ENCODE results near the gene COX20. TPM values are rescaled to one million over a fixed set of nuclear protein-coding genes. Genes with fewer than 3 reads are reported as not detected.

Gene COX20
- total RNA-seq, 4 donors from 2014 or later: 12.3 to 194 (median 36.4) TPM

DNA sequence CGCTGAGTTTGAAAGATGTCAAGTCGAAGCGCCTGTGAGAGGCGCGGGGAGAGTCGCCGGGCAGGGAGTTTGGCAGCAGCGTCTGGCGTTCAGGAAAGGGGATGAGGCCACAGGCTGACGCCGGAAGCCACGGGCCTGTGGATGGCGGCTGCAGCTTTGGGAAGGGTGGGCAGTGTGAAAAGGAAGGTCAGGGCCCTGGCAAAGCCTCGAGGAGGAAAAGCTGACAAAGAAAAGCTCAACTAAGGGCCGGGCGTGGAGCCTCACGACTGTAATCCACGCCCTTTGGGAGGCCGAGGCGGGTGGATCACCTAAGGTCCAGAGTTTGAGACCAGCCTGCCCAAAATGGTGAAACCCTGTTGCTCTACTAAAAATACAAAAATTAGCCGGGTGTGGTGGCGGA lies 25.2 kb upstream of the COX20 start:
- intact Hi-C loops (cut with DNase I; ENCODE audit: low total_unique reads): loop anchor here (10.0 kb wide), 1 partner anchor 225 kb away; no protein-coding TSS in a partner anchor
- no peaks in the 10 kb centered on the region for H3K27me3 ChIP-seq
- TF ChIP-seq, protein P1, sequence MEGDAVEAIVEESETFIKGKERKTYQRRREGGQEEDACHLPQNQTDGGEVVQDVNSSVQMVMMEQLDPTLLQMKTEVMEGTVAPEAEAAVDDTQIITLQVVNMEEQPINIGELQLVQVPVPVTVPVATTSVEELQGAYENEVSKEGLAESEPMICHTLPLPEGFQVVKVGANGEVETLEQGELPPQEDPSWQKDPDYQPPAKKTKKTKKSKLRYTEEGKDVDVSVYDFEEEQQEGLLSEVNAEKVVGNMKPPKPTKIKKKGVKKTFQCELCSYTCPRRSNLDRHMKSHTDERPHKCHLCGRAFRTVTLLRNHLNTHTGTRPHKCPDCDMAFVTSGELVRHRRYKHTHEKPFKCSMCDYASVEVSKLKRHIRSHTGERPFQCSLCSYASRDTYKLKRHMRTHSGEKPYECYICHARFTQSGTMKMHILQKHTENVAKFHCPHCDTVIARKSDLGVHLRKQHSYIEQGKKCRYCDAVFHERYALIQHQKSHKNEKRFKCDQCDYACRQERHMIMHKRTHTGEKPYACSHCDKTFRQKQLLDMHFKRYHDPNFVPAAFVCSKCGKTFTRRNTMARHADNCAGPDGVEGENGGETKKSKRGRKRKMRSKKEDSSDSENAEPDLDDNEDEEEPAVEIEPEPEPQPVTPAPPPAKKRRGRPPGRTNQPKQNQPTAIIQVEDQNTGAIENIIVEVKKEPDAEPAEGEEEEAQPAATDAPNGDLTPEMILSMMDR (IDR thresholded peaks at IDR 0.05): no peak
- no peak for TF ChIP-seq POLR2A (IDR thresholded peaks at IDR 0.05)
- no peaks in the 10 kb centered on the region for H3K4me1 ChIP-seq
- no peak overlapping the region for H3K4me3 ChIP-seq
- no peaks in the 10 kb centered on the region for H3K36me3 ChIP-seq
- H3K9me3 ChIP-seq: no peaks in the 10 kb centered on the region
- no peak for DNase-seq
- H3K27ac ChIP-seq: no peak overlapping the region

DNA sequence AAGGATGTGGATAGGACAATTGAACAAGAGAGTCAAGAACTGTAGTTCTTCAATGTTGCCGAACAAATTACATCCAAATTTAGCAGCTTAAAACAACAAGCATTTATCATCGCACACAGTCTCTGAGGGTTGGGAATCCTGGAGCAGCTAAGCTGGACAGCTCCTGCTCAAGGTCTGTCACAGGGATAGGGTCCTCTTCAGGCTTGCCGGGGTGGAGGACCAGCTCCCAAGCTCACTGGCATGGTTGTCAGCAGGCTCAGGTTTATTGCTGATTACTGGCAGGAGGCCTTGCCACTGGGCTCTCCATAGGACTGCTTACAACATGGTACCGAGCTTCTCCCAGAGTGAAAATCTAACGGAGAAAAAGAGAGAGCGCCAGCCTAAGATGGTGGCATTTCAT lies 22.1 kb upstream of the COX20 start:
- no peaks in the 10 kb centered on the region for H3K4me1 ChIP-seq
- no peaks in the 10 kb centered on the region for H3K27me3 ChIP-seq

DNA sequence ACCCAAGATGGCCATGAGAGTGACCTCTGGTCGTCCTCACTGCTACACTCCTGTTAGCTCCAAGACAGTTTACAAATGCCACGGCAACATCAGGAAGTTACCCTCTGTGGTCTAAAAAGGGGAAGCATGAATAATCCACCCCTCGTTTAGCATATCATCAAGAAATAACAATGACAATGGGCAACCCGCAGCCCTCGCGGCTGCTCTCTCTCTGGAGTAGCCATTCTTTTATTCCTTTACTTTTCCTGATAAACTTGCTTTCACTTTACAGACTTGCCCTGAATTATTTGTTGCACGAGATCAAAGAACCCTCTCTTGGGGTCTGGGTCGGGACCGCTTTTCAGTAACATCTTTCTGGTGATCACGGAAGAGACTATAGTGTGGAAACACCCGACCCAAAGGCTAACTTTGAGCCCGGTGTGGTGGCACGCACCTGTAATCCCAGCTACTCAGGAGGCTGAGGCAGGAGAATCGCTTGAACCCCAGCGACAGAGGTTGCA lies 19.8 kb upstream of the COX20 start:
- no peak for TF ChIP-seq POLR2A (IDR thresholded peaks at IDR 0.05)
- TF ChIP-seq, protein P1 (IDR thresholded peaks at IDR 0.05): no peak
- Histone ChIP-seq H3K4me3 (no peak overlapping the region), H3K4me1 (no peaks in the 10 kb centered on the region), H3K27ac (no peak overlapping the region), H3K27me3 (no peaks in the 10 kb centered on the region), H3K36me3 (no peaks in the 10 kb centered on the region), H3K9me3 (no peaks in the 10 kb centered on the region)
- intact Hi-C loops (cut with DNase I; ENCODE audit: low total_unique reads): loop anchor here (10.0 kb wide), 1 partner anchor 219 kb away; no protein-coding TSS in a partner anchor
- no peak for DNase-seq

More for the DNA sequence above, 22.1 kb upstream of the COX20 start:
- no peak for TF ChIP-seq POLR2A (IDR thresholded peaks at IDR 0.05)
- TF ChIP-seq, protein P1 (IDR thresholded peaks at IDR 0.05): no peak
- intact Hi-C loops (cut with DNase I; ENCODE audit: low total_unique reads): loop anchor here (10.0 kb wide), 1 partner anchor 221 kb away; no protein-coding TSS in a partner anchor
- H3K27ac ChIP-seq: no peak overlapping the region
- no peak for DNase-seq
- no peaks in the 10 kb centered on the region for H3K9me3 ChIP-seq
- no peak overlapping the region for H3K4me3 ChIP-seq
- H3K36me3 ChIP-seq: no peaks in the 10 kb centered on the region

DNA sequence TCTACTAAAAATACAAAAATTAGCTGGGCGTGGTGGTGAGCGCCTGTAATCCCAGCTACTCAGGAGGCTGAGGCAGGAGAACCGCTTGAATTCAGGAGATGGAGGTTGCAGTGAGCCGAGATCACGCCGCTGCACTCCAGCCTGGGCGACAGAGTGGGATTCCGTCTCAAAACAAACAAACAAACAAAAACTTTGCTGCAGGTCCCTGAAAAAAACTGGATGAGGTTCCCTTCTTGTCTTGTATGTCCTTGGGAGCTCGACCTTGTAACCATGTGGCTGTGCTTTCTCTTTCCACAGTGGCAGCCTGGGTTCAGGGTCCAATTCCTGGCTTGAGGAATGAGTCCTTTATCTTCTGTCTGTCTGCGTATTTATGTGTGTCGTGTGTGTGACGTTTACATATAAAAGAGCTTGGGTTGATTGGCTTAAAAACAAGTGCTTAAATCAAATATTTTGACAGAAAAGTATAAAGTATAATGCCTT lies 18.0 kb upstream of the COX20 start:
- TF ChIP-seq, protein P1 (IDR thresholded peaks at IDR 0.05): no peak
- TF ChIP-seq POLR2A (IDR thresholded peaks at IDR 0.05): no peak
- Histone ChIP-seq H3K27ac (no peak overlapping the region), H3K36me3 (no peaks in the 10 kb centered on the region), H3K9me3 (no peaks in the 10 kb centered on the region), H3K27me3 (no peaks in the 10 kb centered on the region), H3K4me1 (no peaks in the 10 kb centered on the region), H3K4me3 (no peak overlapping the region)
- DNase-seq: no peak
- intact Hi-C loops (cut with DNase I; ENCODE audit: low total_unique reads): loop anchor here (10.0 kb wide), 1 partner anchor 217 kb away; no protein-coding TSS in a partner anchor

DNA sequence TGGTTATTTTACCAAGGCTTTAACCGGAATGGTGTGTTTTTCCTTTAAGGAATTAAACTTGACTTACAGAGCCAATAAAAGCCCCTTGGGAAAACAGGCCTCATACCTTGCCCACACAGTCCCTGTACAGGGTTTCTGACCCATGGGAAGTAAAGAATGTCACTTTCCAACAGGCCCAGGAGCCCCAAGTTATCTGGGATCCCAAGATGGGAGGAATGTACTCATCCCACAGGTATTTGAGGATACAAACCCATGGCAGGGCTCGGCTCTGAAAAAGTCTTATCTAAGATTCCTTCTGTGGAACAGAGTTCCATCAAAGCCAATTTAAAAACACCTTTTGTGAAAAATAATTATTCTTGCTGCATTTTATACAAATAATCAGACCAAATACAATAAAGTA lies 15.3 kb upstream of the COX20 start:
- Histone ChIP-seq H3K9me3 (no peaks in the 10 kb centered on the region), H3K27ac (no peak overlapping the region), H3K4me1 (no peaks in the 10 kb centered on the region), H3K36me3 (no peaks in the 10 kb centered on the region), H3K4me3 (no peak overlapping the region), H3K27me3 (no peaks in the 10 kb centered on the region)
- DNase-seq: no peak
- TF ChIP-seq, protein P1 (IDR thresholded peaks at IDR 0.05): no peak
- no peak for TF ChIP-seq POLR2A (IDR thresholded peaks at IDR 0.05)
- intact Hi-C loops (cut with DNase I; ENCODE audit: low total_unique reads): no loop called here

Measured in uterus (tissue), 4 donors.